Spinal cord (tissue), 10 donors: ENCODE results near the gene MORN1. TPM values are rescaled to one million over a fixed set of nuclear protein-coding genes. Genes with fewer than 3 reads are reported as not detected.

Experiments
- DNase-seq, 6 donors: peaks; one replicate each; pipeline versions ENCODE4 v3.0.0 to v3.0.0-alpha.2; 2013 to 2015; ENCODE audit warnings: low spot score in 6 of 6, low read depth in 4 of 6
- H3K27ac ChIP-seq: one replicate; pipeline ENCODE4 v1.5.1; 2013; ENCODE audit warnings: low read depth, low read length, control low read depth
- H3K27me3 ChIP-seq: one replicate; pipeline ENCODE4 v1.6.1; 2013; ENCODE audit warnings: low read length; ENCODE audit not compliant: control insufficient read depth, insufficient read depth
- H3K36me3 ChIP-seq: one replicate; pipeline ENCODE4 v1.6.1; 2013; ENCODE audit warnings: low read length; ENCODE audit not compliant: control insufficient read depth, insufficient read depth
- H3K4me1 ChIP-seq: one replicate; pipeline ENCODE4 v1.6.1; 2013; ENCODE audit warnings: low read length; ENCODE audit not compliant: control insufficient read depth, insufficient read depth
- H3K4me3 ChIP-seq: one replicate; pipeline ENCODE4 v1.5.1; 2013; ENCODE audit warnings: low read depth, low read length, control low read depth
- H3K9me3 ChIP-seq: one replicate; pipeline ENCODE4 v1.6.1; 2013; ENCODE audit warnings: low read length; ENCODE audit not compliant: control insufficient read depth, insufficient read depth
- WGBS: methylation state at CpG from one replicate; pipeline ENCODE4 v1.1.5; 2013; ENCODE audit warnings: missing lambda C conversion rate; ENCODE audit not compliant: insufficient coverage; 5-methylcytosine and 5-hydroxymethylcytosine counted together
- polyA plus RNA-seq, 2 donors: library from polyadenylated mRNA; unstranded; fragments of 120-200 nt; gene quantifications; one replicate each; pipeline ENCODE4 v1.2.1, GENCODE V29; 2013; ENCODE audit not compliant: insufficient read length in 2 of 2
- total RNA-seq, 2 donors: library from RNA; depleted of rRNA in 1 of 2; stranded (reverse); fragments of 120-200 nt in 1 of 2; fragments of >200 nt in 1 of 2; gene quantifications; one replicate each; pipeline versions ENCODE4 v1.2.3 to v1.2.4, GENCODE V29; 2013 to 2014
- donor health status: healthy.

Gene MORN1
- total and polyA plus RNA-seq, 4 donors, result 8.4 to 17.5 (median 12.8) TPM

DNA sequence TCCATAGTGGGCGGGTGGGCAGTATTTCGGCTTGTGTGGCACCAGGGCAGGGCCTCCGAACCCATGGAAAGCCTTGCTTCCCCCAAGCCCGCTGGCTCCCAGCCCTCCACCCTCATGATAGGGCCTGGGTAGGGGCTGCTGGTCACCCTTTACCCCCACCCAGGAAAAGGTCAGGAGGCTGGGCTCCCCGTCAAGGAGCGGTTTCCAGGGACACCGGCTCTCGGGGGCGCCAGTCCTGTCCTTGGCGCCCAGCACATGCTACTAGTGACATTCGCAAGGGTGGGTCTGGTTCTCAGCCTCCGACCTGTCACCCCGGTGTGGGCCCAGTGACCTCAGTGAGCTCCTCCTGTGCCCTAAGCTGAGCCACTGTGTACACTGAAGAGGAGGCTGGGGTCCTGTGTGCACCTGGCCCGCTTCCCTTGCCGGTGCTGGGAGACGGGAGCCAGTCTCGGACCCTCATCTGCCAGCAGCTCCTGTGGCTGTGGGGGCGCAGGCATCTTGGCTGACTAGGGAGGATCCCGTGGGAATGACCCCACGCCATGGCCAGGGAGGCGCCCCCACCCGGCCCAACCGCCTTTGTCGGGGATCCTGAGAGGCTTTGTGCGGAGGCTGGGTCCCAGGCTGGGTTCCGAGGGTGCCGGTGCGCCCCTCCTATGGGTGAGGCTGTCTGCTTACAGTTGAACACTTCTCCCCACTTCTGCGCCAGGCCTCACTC lies 108.6 kb downstream of the MORN1 start:
- no peak overlapping the region for H3K4me3 ChIP-seq
- no peaks in the 10 kb centered on the region for H3K9me3 ChIP-seq

DNA sequence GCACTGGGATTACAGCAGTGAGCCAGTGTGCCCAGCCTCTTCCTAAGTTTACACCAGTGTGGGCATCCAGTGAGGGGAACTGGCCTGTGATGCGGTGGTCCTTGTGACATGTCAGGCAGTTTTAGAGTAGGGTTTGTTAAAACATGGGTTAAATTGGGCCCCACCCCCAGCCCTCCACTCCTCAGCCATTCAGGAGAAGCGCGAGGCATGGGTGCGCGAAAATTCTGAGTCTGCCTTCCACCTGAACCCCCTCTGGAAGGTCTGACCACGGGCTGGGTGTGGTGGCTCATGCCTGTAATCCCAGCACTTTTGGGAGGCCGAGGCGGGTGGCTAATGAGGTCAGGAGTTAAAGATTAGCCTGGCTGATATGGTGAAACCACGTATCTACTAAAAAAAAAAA lies 111.5 kb downstream of the MORN1 start:
- Histone ChIP-seq H3K9me3 (no peaks in the 10 kb centered on the region), H3K27ac (peak overlapping the region; percentile 69), H3K4me1 (peaks cover 60% of the 10 kb centered on the region), H3K36me3 (peaks cover 46% of the 10 kb centered on the region), H3K27me3 (no peaks in the 10 kb centered on the region), H3K4me3 (no peak overlapping the region)
- no peak for DNase-seq
- WGBS, result no CpG with 5 or more reads among the region's 9 CpGs

More for the DNA sequence above, 108.6 kb downstream of the MORN1 start:
- DNase-seq, result no peak
- Histone ChIP-seq H3K27me3 (no peaks in the 10 kb centered on the region), H3K27ac (no peak overlapping the region), H3K4me1 (peaks cover 43% of the 10 kb centered on the region), H3K36me3 (peaks cover 41% of the 10 kb centered on the region)
- 88% methylated on average over 27 of the region's 29 CpGs for whole genome bisulfite sequencing

DNA sequence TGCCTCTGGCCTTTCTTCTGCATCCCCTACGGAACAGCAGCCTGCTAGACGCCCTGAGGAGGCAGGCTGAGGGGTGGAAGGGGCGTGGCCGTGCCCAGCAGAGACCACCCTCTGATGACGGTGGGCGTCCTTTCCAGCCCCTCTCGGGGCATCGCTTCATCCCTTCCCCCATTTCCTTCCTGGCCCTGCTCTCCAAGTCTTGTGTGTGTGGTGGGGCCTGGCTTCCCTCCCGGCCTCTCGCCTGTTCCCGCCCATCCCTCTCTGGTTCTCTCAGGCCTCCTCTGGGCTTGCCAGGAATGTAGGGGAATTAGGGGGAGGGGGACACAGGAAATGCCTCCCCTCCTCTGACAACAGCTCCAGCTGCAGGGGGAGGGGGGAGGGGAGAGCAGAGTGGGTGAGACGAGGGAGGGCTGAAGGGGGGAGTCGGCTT lies 112.1 kb downstream of the MORN1 start:
- H3K27ac ChIP-seq, result peak overlapping the region; percentile 69
- WGBS, result 6% methylated on average over 2 of the region's 13 CpGs
- peaks cover 47% of the 10 kb centered on the region for H3K36me3 ChIP-seq
- H3K4me3 ChIP-seq, result no peak overlapping the region
- H3K27me3 ChIP-seq, result no peaks in the 10 kb centered on the region
- peak; percentile 64 to 96 (median 75) for DNase-seq
- no peaks in the 10 kb centered on the region for H3K9me3 ChIP-seq
- peaks cover 66% of the 10 kb centered on the region for H3K4me1 ChIP-seq

DNA sequence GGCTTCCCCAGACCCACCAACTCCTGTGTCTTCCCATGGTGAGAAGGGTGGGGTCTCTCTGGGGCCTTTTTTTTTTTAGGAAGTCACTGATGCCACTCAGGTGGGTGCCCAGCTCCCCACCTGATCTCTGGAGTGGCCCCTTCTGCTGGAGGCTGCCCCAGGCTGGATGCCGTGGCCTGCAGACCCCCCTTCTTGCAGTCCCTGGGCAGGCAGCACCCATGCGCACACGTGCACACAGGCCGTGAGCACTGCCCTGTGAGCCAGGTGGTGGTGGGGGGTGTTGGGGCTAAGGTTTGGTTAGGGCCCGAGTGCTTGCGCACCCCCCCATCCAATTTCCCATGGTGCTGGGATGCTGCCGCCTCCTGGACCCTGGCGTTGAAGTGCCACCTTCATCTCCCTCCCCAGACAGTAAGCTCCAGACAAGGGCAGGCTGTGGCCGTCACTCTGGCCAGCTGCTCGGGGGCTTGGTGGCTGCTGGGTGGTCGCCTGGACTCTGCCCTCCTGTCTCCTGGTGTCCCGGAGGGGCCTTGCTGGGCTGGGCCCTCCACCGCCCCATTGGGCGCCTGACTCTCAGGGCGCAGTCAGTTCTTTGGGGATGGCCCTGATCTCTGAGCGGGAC lies 112.7 kb downstream of the MORN1 start:
- no peaks in the 10 kb centered on the region for H3K27me3 ChIP-seq
- no peak overlapping the region for H3K4me3 ChIP-seq
- no peaks in the 10 kb centered on the region for H3K9me3 ChIP-seq
- H3K4me1 ChIP-seq, result peaks cover 71% of the 10 kb centered on the region
- WGBS, result 39% methylated on average over 10 of the region's 16 CpGs
- DNase-seq, result no peak
- H3K36me3 ChIP-seq, result peaks cover 46% of the 10 kb centered on the region
- H3K27ac ChIP-seq, result peak overlapping the region; percentile 69

DNA sequence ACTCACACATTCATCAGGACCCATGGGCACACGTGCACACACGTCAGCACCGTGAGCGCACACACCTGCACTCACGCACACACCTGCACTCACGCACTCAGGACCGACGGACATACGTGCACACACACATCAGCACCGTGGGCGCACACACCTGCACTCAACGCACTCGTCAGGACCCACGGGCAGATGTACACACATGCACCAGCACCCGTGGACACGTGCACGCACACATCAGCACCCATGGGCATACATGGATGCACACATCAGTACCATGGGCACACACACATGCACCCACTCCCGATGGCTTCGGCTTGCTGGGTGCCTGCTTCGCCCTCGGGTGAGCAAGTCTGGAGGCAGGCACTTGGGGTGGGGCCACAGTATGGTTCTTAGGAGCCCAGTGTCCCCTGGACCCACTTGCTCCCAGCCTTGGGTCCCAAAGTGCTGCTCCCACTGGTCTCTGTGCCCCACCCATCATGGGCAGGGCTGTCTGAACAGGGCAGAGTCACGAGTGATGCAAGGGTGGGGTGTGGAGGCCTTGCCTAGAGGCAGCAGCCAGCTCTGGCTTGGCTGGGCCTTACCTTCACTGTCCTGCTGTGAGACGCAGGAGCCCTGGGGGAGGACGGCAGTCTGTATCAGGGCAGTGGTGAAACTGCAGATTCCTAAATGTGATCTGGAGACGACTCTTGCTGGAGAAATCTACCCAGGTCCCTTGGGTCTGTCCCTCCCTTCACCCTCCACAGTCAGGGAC lies 113.4 kb downstream of the MORN1 start:
- Histone ChIP-seq H3K27me3 (no peaks in the 10 kb centered on the region), H3K4me1 (peaks cover 75% of the 10 kb centered on the region)

DNA sequence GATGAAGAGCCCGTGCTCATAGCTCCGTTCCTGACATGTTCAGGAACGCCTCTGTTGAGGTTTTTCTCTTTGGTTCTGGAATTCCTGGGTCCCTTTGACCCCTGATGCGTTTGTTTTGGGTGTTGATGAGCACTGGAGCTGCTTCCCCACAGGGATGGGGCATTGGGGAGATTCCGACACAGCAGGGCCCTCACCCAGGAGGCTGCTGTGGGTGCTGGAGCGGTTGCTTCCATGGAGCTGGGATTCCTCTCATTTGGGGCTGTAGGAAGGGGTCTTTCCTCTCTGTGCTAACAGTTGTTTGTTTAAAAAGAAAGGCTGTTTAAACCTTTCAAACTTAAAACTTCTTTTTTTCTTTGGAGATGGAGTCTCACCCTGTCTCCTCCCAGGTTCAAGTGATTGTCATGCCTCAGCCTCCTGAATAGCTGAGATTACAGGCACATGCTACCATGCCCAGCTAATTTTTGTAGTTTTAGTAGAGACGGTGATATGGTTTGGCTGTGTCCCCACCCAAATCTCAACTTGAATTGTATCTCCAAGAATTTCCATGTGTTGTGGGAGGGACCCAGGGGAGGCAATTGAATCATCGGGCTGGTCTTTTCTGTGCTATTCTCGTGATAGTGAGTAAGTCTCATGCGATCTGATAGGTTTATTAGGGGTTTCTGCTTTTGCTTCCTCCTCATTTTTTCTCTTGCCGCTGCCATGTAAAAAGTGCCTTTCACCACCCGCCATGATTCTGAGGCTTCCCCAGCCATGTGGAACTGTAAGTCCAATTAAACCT lies 114.4 kb downstream of the MORN1 start:
- Histone ChIP-seq H3K9me3 (no peaks in the 10 kb centered on the region), H3K4me1 (peaks cover 80% of the 10 kb centered on the region), H3K27ac (peak overlapping the region; percentile 4), H3K36me3 (peaks cover 35% of the 10 kb centered on the region), H3K4me3 (no peak overlapping the region), H3K27me3 (no peaks in the 10 kb centered on the region)
- no peak for DNase-seq
- WGBS, result 70% methylated on average over 6 of the region's 12 CpGs

More for the DNA sequence above, 113.4 kb downstream of the MORN1 start:
- WGBS, result 89% methylated on average over 25 of the region's 25 CpGs
- Histone ChIP-seq H3K36me3 (peaks cover 43% of the 10 kb centered on the region), H3K4me3 (no peak overlapping the region), H3K27ac (peak overlapping the region; percentile 69), H3K9me3 (no peaks in the 10 kb centered on the region)
- no peak for DNase-seq

DNA sequence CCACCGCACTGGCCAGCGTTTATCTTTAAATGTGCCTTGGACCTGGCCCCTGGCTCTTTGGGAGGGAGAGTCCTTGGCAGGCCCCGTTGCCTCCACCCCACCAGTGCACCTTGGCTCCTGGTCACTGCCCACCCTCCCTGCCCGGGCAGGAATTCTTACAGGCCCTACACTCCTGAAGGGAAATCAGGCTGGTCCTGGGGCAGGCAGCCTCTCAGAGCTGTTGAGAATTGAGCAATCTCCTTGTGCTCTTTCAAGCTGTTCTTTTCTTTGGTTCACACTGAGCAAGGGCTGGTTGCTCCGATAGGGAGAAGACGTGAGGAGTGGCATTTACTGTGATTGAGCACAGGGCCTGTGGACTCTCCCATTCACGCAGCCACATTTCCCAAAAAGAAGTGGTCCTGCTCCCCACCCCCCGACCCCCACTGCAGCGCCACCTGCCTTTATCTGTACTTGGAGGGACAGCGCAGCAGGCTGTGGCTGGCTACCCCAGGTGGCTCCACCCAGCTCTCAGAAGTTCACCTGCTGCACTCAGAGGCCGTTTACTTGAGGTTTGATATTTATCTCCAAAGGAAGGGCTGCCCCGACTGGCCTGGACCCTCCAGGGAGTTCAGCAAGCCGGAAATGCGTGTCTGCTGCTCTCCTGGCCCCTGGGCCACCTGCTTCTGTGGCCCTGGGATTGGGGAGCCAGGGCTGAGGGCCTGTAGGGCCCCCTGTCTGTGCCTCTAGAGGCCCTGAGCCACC lies 115.4 kb downstream of the MORN1 start:
- no peaks in the 10 kb centered on the region for H3K9me3 ChIP-seq
- peaks cover 90% of the 10 kb centered on the region for H3K4me1 ChIP-seq
- no peaks in the 10 kb centered on the region for H3K27me3 ChIP-seq
- DNase-seq, result no peak
- no peak overlapping the region for H3K4me3 ChIP-seq
- peaks cover 40% of the 10 kb centered on the region for H3K36me3 ChIP-seq
- peak overlapping the region; percentile 4 for H3K27ac ChIP-seq
- 41% methylated on average over 11 of the region's 14 CpGs for WGBS

DNA sequence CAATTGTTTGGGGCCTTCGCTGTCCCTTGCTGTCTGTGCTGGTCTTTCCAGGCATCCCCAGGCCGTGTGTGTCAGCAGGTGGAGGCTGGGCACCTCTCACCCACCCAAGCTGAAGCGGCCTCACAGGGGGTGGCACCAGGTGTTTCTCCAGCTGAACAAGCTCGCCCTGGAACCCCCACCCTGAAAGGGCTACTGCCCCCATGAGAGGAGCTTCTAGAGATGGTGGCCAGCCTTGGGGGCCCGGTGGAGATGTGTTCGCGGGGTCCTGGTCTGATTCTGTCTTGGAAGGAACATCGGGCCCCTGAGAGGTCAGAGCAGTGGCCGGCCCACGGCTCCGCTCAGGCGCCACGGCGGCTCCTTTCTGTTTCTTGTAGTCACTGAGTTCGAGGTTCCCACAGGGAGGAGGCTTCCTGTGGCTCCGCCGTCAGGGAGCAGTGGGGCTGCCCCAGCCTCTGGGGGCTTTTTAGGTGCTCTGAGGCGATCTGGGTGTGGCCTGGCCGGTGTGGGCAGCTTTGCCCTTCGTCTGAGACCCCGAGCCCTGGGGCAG lies 116.4 kb downstream of the MORN1 start:
- H3K27ac ChIP-seq, result peak overlapping the region; percentile 25

More for the DNA sequence above, 116.4 kb downstream of the MORN1 start:
- no peaks in the 10 kb centered on the region for H3K27me3 ChIP-seq
- 72% methylated on average over 18 of the region's 21 CpGs for WGBS
- H3K9me3 ChIP-seq, result no peaks in the 10 kb centered on the region
- H3K4me1 ChIP-seq, result peaks cover 95% of the 10 kb centered on the region
- H3K4me3 ChIP-seq, result no peak overlapping the region
- no peak for DNase-seq
- H3K36me3 ChIP-seq, result peaks cover 49% of the 10 kb centered on the region
